DND-41 (cell line): ENCODE data around the gene PRSS27.

Source experiments
- ATAC-seq: fragments of 200-7000 bp; cut with Tn5 transposase; 3 replicates; pipeline ENCODE4 v1.9.1; 2021; ENCODE audit warnings: low read depth; ENCODE audit not compliant: insufficient read depth
- DNase-seq: peaks from one replicate; pipeline ENCODE4 v3.0.0-alpha.2; 2020
- H2AFZ ChIP-seq: 2 replicates; pipeline ENCODE4 v1.6.0; 2012; ENCODE audit warnings: low read depth, low read length
- H3K27ac ChIP-seq: 2 replicates; pipeline ENCODE4 v1.5.1; 2012; ENCODE audit warnings: low read length, inconsistent platforms
- H3K27me3 ChIP-seq: fragments of 200-600 bp; sonication (generic); 2 replicates; pipeline ENCODE4 v1.6.0; 2012; ENCODE audit warnings: low read length, mild to moderate bottlenecking, inconsistent platforms; ENCODE audit not compliant: insufficient read depth, poor library complexity
- H3K36me3 ChIP-seq: 2 replicates; pipeline ENCODE4 v1.5.1; 2012; ENCODE audit warnings: low read length, inconsistent platforms; ENCODE audit not compliant: insufficient read depth
- H3K4me1 ChIP-seq: 2 replicates; pipeline ENCODE4 v1.5.1; 2012; ENCODE audit warnings: mild to moderate bottlenecking, low read length; ENCODE audit not compliant: insufficient read depth
- H3K4me2 ChIP-seq: 2 replicates; pipeline ENCODE4 v1.6.0; 2012; ENCODE audit warnings: mild to moderate bottlenecking, moderate library complexity, low read length, inconsistent platforms; ENCODE audit not compliant: insufficient read depth
- H3K4me3 ChIP-seq, 2 experiments: fragments of 200-600 bp in 1 of 2; shearing (Covaris generic) in 1 of 2; 2 replicates each; pipeline ENCODE4 v1.5.1; 2012 to 2016; ENCODE audit warnings: inconsistent platforms in 2 of 2, low read length in 2 of 2, mild to moderate bottlenecking in 2 of 2, low read depth in 1 of 2, moderate library complexity in 1 of 2
- H3K79me2 ChIP-seq: 2 replicates; pipeline ENCODE4 v1.6.0; 2012; ENCODE audit warnings: low read length, inconsistent platforms; ENCODE audit not compliant: insufficient read depth
- H3K9ac ChIP-seq: 2 replicates; pipeline ENCODE4 v1.6.0; 2012; ENCODE audit warnings: low read depth, mild to moderate bottlenecking, inconsistent platforms, low read length, moderate library complexity
- H3K9me3 ChIP-seq: 2 replicates; pipeline ENCODE4 v1.5.1; 2012; ENCODE audit warnings: low read length, moderate library complexity, mild to moderate bottlenecking, inconsistent platforms; ENCODE audit not compliant: insufficient read depth, severe bottlenecking
- H4K20me1 ChIP-seq: 2 replicates; pipeline ENCODE4 v1.6.0; 2012; ENCODE audit warnings: low read length; ENCODE audit not compliant: insufficient read depth
- EZH2 ChIP-seq: IDR thresholded peaks from 3 replicates; pipeline ENCODE4 v1.6.1; 2012; ENCODE audit warnings: borderline replicate concordance, low read depth, mild to moderate bottlenecking, moderate library complexity, low read length, inconsistent platforms; ENCODE audit not compliant: severe bottlenecking
- TF ChIP-seq, protein P1 (sequence below): IDR thresholded peaks from 2 replicates; pipeline ENCODE4 v1.5.1; 2012; ENCODE audit warnings: borderline replicate concordance, low read length, moderate library complexity, mild to moderate bottlenecking; ENCODE audit not compliant: poor library complexity, severe bottlenecking; ENCODE audit errors: extremely low read depth

The PRSS27 gene

GRCh38 chr16:2664574-2664982 is 55.4 kb downstream of the PRSS27 start:
- Histone ChIP-seq H3K4me3 (no peak overlapping the region), H3K4me1 (no peaks in the 10 kb centered on the region), H3K27me3 (no peaks in the 10 kb centered on the region), H3K4me2 (no peak overlapping the region), H4K20me1 (no peaks in the 10 kb centered on the region), H3K9ac (no peak overlapping the region), H3K27ac (no peak overlapping the region), H3K36me3 (peaks cover 4% of the 10 kb centered on the region; the same call in 1 of the 2 replicates), H2AFZ (no peak overlapping the region), H3K79me2 (no peaks in the 10 kb centered on the region), H3K9me3 (no peaks in the 10 kb centered on the region)
- ATAC-seq (no peak), DNase-seq (no peak)
- TF ChIP-seq, protein P1, sequence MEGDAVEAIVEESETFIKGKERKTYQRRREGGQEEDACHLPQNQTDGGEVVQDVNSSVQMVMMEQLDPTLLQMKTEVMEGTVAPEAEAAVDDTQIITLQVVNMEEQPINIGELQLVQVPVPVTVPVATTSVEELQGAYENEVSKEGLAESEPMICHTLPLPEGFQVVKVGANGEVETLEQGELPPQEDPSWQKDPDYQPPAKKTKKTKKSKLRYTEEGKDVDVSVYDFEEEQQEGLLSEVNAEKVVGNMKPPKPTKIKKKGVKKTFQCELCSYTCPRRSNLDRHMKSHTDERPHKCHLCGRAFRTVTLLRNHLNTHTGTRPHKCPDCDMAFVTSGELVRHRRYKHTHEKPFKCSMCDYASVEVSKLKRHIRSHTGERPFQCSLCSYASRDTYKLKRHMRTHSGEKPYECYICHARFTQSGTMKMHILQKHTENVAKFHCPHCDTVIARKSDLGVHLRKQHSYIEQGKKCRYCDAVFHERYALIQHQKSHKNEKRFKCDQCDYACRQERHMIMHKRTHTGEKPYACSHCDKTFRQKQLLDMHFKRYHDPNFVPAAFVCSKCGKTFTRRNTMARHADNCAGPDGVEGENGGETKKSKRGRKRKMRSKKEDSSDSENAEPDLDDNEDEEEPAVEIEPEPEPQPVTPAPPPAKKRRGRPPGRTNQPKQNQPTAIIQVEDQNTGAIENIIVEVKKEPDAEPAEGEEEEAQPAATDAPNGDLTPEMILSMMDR = no peak
- TF ChIP-seq EZH2 = no peak

- DNase-seq (no peak), ATAC-seq (no peak)
- H3K36me3 ChIP-seq = no peaks in the 10 kb centered on the region
- H3K4me3 ChIP-seq = no peak overlapping the region
- no peak overlapping the region for H2AFZ ChIP-seq
- no peaks in the 10 kb centered on the region for H4K20me1 ChIP-seq
- H3K9me3 ChIP-seq = no peaks in the 10 kb centered on the region
- no peaks in the 10 kb centered on the region for H3K4me1 ChIP-seq
- H3K4me2 ChIP-seq = no peak overlapping the region
- TF ChIP-seq, protein P1 = no peak
- H3K27ac ChIP-seq = no peak overlapping the region
- H3K9ac ChIP-seq = no peak overlapping the region
- no peaks in the 10 kb centered on the region for H3K27me3 ChIP-seq
- no peaks in the 10 kb centered on the region for H3K79me2 ChIP-seq
These were observed 56.2 kb downstream of the PRSS27 start for GRCh38 chr16:2663553-2664546.
